GM12878 (cell line): ENCODE data around the gene EEF1AKMT2. TPM values are rescaled to one million over a fixed set of nuclear protein-coding genes. Genes with fewer than 3 reads are reported as not detected.

Experiments used
- ATAC-seq: fragments of 200-7000 bp; cut with Tn5 transposase; 3 replicates; pipeline ENCODE4 v1.9.1; 2020; ENCODE audit warnings: mild to moderate bottlenecking, moderate library complexity
- BruUV-seq: library from RNA; stranded (reverse); fragments of 400-500 nt; replicated peaks from 2 replicates; lab custom pipeline; 2021; lab: Mats Ljungman, UMichigan
- CTCF ChIA-PET: fragments of 300-600 bp; sonication (Branson Sonifier 250); formaldehyde crosslinking; extraction: SDS; loops from one replicate; lab custom pipeline; 2021; ENCODE audit warnings: inconsistent platforms; lab: Yijun Ruan, JAX
- POLR2A ChIA-PET: fragments of 350-600 bp; formaldehyde crosslinking; extraction: SDS; loops from one replicate; lab custom pipeline; 2021; ENCODE audit warnings: inconsistent platforms; lab: Charles Lee
- RAD21 ChIA-PET: fragments of 300-600 bp; sonication (Branson Sonifier 250); formaldehyde crosslinking; loops from one replicate; lab custom pipeline; 2023; ENCODE audit warnings: antibody characterized with exemption; ENCODE audit not compliant: unreplicated experiment; lab: Charles Lee
- SMC1A ChIA-PET: fragments of 300-600 bp; sonication (Branson Sonifier 250); formaldehyde crosslinking; loops from one replicate; lab custom pipeline; 2023; ENCODE audit not compliant: unreplicated experiment, uncharacterized antibody; lab: Charles Lee
- DNase-seq: peaks from one replicate; pipeline ENCODE4 v3.0.0-alpha.2; 2011; ENCODE audit warnings: low read depth, low spot score
- FAIRE-seq: peaks from 3 replicates; lab custom pipeline; 2011; peaks lifted over from hg19 to GRCh38; lab: Jason Lieb, UNC
- H2AFZ ChIP-seq: 2 replicates; pipeline ENCODE4 v1.6.0; 2011; ENCODE audit warnings: low read depth, low read length, control low read depth; ENCODE audit not compliant: control insufficient read depth
- H3K27ac ChIP-seq: 2 replicates; pipeline ENCODE4 v1.5.1; 2011; ENCODE audit warnings: control low read depth; ENCODE audit not compliant: control insufficient read depth, insufficient read depth
- H3K27me3 ChIP-seq, 2 experiments: replicated peaks in 1 of 2; 2 replicates each; pipeline versions ENCODE4 v1.6.0 to v1.6.1; 2011; ENCODE audit warnings: low read length in 1 of 2; ENCODE audit not compliant: control insufficient read depth in 2 of 2, insufficient read depth in 2 of 2
- H3K36me3 ChIP-seq, 2 experiments: 2 replicates each; pipeline ENCODE4 v1.5.1; 2011; ENCODE audit warnings: low read length in 1 of 2; ENCODE audit not compliant: control insufficient read depth in 2 of 2, insufficient read depth in 2 of 2
- H3K4me1 ChIP-seq: 2 replicates; pipeline ENCODE4 v1.6.1; 2011; ENCODE audit warnings: mild to moderate bottlenecking, low read length, moderate library complexity, mixed read lengths; ENCODE audit not compliant: control insufficient read depth, insufficient read depth
- H3K4me2 ChIP-seq: 2 replicates; pipeline ENCODE4 v1.6.0; 2011; ENCODE audit warnings: control low read depth; ENCODE audit not compliant: control insufficient read depth, insufficient read depth
- H3K4me3 ChIP-seq: fragments of 200-600 bp; sonication (generic); 2 replicates; pipeline ENCODE4 v1.5.1; 2016
- H3K79me2 ChIP-seq: 2 replicates; pipeline ENCODE4 v1.6.0; 2011; ENCODE audit warnings: low read length; ENCODE audit not compliant: control insufficient read depth, insufficient read depth
- H3K9ac ChIP-seq: 2 replicates; pipeline ENCODE4 v1.8.0; 2011; ENCODE audit warnings: low read length, control low read depth, mixed read lengths; ENCODE audit not compliant: control insufficient read depth, insufficient read depth
- H3K9me3 ChIP-seq: replicated peaks from 3 replicates; pipeline ENCODE4 v1.5.1; 2011; ENCODE audit warnings: mild to moderate bottlenecking, low read length; ENCODE audit not compliant: control insufficient read depth, insufficient read depth
- H4K20me1 ChIP-seq: 2 replicates; pipeline ENCODE4 v1.6.0; 2011; ENCODE audit not compliant: control insufficient read depth, insufficient read depth
- CBFB ChIP-seq: IDR thresholded peaks from 2 replicates; pipeline ENCODE4 v1.6.1; 2016; ENCODE audit warnings: antibody characterized with exemption, low read depth
- IKZF2 ChIP-seq, 2 experiments: fragments of 450-650 bp; IDR thresholded peaks; 2 replicates each; pipeline ENCODE4 v1.6.1; 2017; ENCODE audit warnings: mild to moderate bottlenecking in 2 of 2, moderate library complexity in 2 of 2
- MEF2A ChIP-seq: IDR thresholded peaks from 2 replicates; pipeline ENCODE4 v1.6.1; 2011; ENCODE audit warnings: low read depth, mild to moderate bottlenecking, low read length, moderate library complexity; ENCODE audit not compliant: insufficient read depth
- MTA2 ChIP-seq: fragments of 450-650 bp; IDR thresholded peaks from 2 replicates; pipeline ENCODE4 v1.6.1; 2016; ENCODE audit warnings: low read depth, mild to moderate bottlenecking, moderate library complexity
- POLR2A ChIP-seq: IDR thresholded peaks from 2 replicates; pipeline ENCODE4 v1.6.1; 2011; ENCODE audit warnings: low read depth, mild to moderate bottlenecking, low read length
- POLR2AphosphoS2 ChIP-seq: IDR thresholded peaks from 2 replicates; pipeline ENCODE4 v1.6.1; 2011; ENCODE audit warnings: low read depth, mild to moderate bottlenecking, low read length, improper control_type of control experiment, moderate library complexity
- RAD21 ChIP-seq: IDR thresholded peaks from 2 replicates; pipeline ENCODE4 v1.6.1; 2011; ENCODE audit warnings: mild to moderate bottlenecking, low read depth, low read length, moderate library complexity; ENCODE audit not compliant: insufficient read depth
- RBBP5 ChIP-seq: fragments of 200-600 bp; sonication (generic); conservative IDR thresholded peaks from 2 replicates; pipeline ENCODE4 v1.6.1; 2016
- SMC3 ChIP-seq: IDR thresholded peaks from 2 replicates; pipeline ENCODE4 v1.6.1; 2011; ENCODE audit warnings: low read length, improper control_type of control experiment, borderline replicate concordance
- STAT3 ChIP-seq: IDR thresholded peaks from 2 replicates; pipeline ENCODE4 v1.6.1; 2011; ENCODE audit warnings: low read depth, low read length, improper control_type of control experiment
- ZNF384 ChIP-seq: IDR thresholded peaks from 2 replicates; pipeline ENCODE4 v1.6.1; 2012; ENCODE audit warnings: low read depth, mild to moderate bottlenecking, low read length, improper control_type of control experiment, borderline replicate concordance
- WGBS: methylation state at CpG from one replicate; pipeline ENCODE4 v1.1.6; 2016; ENCODE audit warnings: low lambda C conversion rate; ENCODE audit not compliant: insufficient replicate concordance, insufficient coverage; ENCODE audit errors: missing lambda C conversion rate; 5-methylcytosine and 5-hydroxymethylcytosine counted together
- in situ Hi-C: fragments of 300-500 bp; cut with MboI; formaldehyde crosslinking; loops from 9 replicates; pipeline ENCODE4 v1.14.3; 2018; ENCODE audit warnings: mixed read lengths
- intact Hi-C: fragments of 100-400 bp; cut with micrococcal nuclease; formaldehyde crosslinking; loops from one replicate; pipeline ENCODE4 v1.14.2; 2022; ENCODE audit not compliant: unreplicated experiment
- polyA plus RNA-seq, 11 experiments: library from polyadenylated mRNA; depleted of rRNA in 4 of 11; unstranded in 6 of 11; stranded (reverse) in 5 of 11; fragments of >200 nt; fragmentation: Nextera tagmentation in 4 of 11; fragmentation: Illumina TruSeq in 1 of 11; extraction: Ambion mirVana in 4 of 11; extraction: Trizol in 1 of 11; gene quantifications; 1 replicate in 1 of 11; 2 replicates in 10 of 11; pipeline versions ENCODE4 v1.2.1 to v1.2.3, GENCODE V29; 2011 to 2016; ENCODE audit warnings: inconsistent platforms in 2 of 11, missing spikeins in 2 of 11, low read depth in 1 of 11
- total RNA-seq, 4 experiments: library from RNA; depleted of rRNA in 3 of 4; stranded (reverse); fragments of >200 nt in 3 of 4; fragmentation: Illumina TruSeq in 1 of 4; extraction: Trizol in 1 of 4; gene quantifications; 2 replicates each; pipeline versions ENCODE4 v1.2.1 to v1.2.3, GENCODE V29; 2013 to 2021
- TF ChIP-seq, protein P1 (sequence below), 3 experiments: IDR thresholded peaks in 2 of 3; conservative IDR thresholded peaks in 1 of 3; 2 replicates each; pipeline ENCODE4 v1.5.1; 2011; ENCODE audit warnings: low read depth in 3 of 3, low read length in 3 of 3, mild to moderate bottlenecking in 3 of 3, control low read depth in 2 of 3, moderate library complexity in 2 of 3, inconsistent platforms in 1 of 3, mixed read lengths in 1 of 3; ENCODE audit not compliant: control insufficient read depth in 2 of 3, insufficient read depth in 1 of 3; ENCODE audit errors: extremely low read depth in 1 of 3

The EEF1AKMT2 gene
- total and polyA plus RNA-seq, 10 of the 15 experiments (the other 5 are each of a cell fraction or from before 2014, with no cell fraction given), result 9.1 to 29.3 (median 23.6) TPM

DNA sequence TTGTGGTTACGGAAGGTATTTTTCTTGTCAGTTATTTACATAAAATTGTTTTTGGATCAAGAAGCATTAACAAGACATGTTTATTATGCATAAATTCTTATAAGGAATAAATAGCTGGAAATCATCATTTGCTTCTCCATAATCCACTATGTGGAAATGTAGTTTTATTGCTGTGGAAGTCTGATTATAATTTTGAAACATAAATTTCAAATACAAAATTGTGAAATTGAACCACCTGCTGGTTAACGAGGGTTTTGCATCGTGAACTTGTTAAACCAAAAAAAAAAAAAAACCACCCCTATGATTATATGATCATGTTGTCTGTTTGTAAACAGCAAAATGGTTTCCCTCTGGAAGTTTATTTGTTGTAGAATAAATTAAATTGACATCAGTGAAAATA lies 35.8 kb upstream of the EEF1AKMT2 start:
- no peak for DNase-seq
- no peak overlapping the region for H3K9ac ChIP-seq
- no peak overlapping the region for H2AFZ ChIP-seq
- no peaks in the 10 kb centered on the region for H3K27me3 ChIP-seq
- in situ Hi-C loops (loop anchor here (5.0 kb wide), 1 partner anchor 300 kb away; no protein-coding TSS in a partner anchor), intact Hi-C loops (loop anchor here (1.0 to 5.0 kb wide), 3 partner anchors 85 to 297 kb away; partner anchors contain the start of gene FAM53B)
- ChIA-PET RAD21 (interaction anchor here (0.7 to 2.5 kb wide), 9 partner anchors 41 to 297 kb away, joined by 3 to 18 read pairs (median 4); no protein-coding TSS in a partner anchor), CTCF (interaction anchor here (0.8 to 5.8 kb wide), 18 partner anchors 9 to 304 kb away, joined by 3 to 32 read pairs (median 5); no protein-coding TSS in a partner anchor), SMC1A (interaction anchor here (0.7 to 3.5 kb wide), 12 partner anchors 8 to 297 kb away, joined by 3 to 18 read pairs (median 4); no protein-coding TSS in a partner anchor), POLR2A (no interaction called here)
- no peak overlapping the region for H3K4me2 ChIP-seq
- ATAC-seq, result no peak
- H3K79me2 ChIP-seq, result no peaks in the 10 kb centered on the region
- BruUV-seq, result no TSS peak
- peaks cover 5 to 24% of the 10 kb centered on the region in 2 experiments for H3K36me3 ChIP-seq
- no peak overlapping the region for H3K27ac ChIP-seq
- peak; percentile 57 for FAIRE-seq
- WGBS, result 49% methylated on average over 3 of the region's 3 CpGs
- no peaks in the 10 kb centered on the region for H3K9me3 ChIP-seq
- no peaks in the 10 kb centered on the region for H4K20me1 ChIP-seq
- TF ChIP-seq CBFB, result no peak
- no peak for TF ChIP-seq POLR2A
- peak; percentile 48; the same call in 1 of the 2 replicates for TF ChIP-seq RAD21
- no peak for TF ChIP-seq STAT3
- peak; percentile 60; the same call in 1 of the 2 replicates for TF ChIP-seq SMC3
- TF ChIP-seq IKZF2 (IDR thresholded peaks at IDR 0.05), result no peak
- no peak for TF ChIP-seq MTA2
- peak; percentile 92 for TF ChIP-seq ZNF384
- TF ChIP-seq MEF2A, result no peak
- TF ChIP-seq POLR2AphosphoS2, result no peak
- TF ChIP-seq, protein P1, sequence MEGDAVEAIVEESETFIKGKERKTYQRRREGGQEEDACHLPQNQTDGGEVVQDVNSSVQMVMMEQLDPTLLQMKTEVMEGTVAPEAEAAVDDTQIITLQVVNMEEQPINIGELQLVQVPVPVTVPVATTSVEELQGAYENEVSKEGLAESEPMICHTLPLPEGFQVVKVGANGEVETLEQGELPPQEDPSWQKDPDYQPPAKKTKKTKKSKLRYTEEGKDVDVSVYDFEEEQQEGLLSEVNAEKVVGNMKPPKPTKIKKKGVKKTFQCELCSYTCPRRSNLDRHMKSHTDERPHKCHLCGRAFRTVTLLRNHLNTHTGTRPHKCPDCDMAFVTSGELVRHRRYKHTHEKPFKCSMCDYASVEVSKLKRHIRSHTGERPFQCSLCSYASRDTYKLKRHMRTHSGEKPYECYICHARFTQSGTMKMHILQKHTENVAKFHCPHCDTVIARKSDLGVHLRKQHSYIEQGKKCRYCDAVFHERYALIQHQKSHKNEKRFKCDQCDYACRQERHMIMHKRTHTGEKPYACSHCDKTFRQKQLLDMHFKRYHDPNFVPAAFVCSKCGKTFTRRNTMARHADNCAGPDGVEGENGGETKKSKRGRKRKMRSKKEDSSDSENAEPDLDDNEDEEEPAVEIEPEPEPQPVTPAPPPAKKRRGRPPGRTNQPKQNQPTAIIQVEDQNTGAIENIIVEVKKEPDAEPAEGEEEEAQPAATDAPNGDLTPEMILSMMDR (IDR thresholded peaks at IDR 0.05 in 2 of 3, conservative IDR thresholded peaks at IDR 0.05 in 1 of 3; ENCODE audit: control insufficient read depth in 2 of 3, extremely low read depth in 1 of 3, insufficient read depth in 1 of 3, low read depth in 3 of 3, low read length in 3 of 3), result peak; percentile 40 to 44 (median 44); a peak in 4 of 6 replicates
- no peak for TF ChIP-seq RBBP5
- no peak overlapping the region for H3K4me3 ChIP-seq
- H3K4me1 ChIP-seq, result no peaks in the 10 kb centered on the region
